ENCODE data around the gene SMPD1.
A peak's percentile ranks its signal among the peaks of the same experiment; 100 is the strongest.

The SMPD1 gene

DNA sequence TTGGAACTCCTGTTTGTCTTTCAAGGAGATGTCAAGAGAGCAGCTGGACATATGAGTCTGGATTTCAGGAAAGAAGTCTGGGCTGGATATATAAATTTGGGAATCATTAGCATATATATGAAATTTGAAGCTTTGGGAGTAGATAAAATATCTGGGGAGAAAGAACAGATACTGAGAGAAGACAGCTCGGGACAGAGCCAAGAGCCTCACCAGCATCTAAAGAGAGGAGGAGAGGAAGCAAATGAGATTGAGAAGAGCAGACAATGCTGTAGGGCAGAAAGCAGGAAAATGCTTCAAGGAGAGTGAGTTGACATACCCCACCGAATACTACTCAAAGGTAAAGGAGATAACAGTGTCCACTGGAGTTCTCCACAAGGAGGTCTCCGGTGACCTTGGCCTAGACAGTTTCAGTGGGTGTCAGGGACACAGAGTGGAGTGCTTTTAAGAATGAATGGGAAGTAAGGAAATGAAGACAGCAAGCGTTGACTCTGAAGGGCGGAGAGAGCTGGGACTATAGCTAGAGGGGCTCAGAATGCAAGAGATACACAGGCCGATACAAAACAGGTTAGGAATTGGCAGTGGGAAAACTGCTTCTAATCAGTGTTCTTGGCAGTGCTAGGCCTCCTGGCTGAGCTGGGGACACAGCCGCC, 27.8 kb downstream of the SMPD1 start:
- DNase-seq = no peak

DNA sequence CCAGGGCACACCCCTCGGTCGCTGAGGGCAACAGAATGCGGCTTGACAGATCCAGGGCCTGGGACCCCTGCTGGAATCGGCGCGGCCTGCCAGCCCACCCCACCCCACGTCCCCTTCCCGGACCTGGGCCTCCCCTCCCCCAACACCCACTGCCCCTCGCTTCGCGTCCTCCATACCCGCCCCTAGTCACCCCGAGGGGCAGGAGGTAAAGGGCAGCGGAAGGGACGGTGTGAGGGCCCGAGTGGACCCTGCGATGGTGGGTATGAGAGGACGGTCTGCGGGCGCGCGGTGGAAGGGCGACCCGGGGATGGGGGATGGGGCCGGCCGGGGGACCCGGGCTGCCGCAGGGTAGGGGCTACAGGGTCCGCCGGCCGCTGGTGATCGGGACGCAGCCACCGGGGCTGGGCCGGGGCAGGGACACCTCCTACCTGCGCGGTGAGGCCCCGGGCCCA, 28.3 kb downstream of the SMPD1 start:
- DNase-seq = no peak

DNA sequence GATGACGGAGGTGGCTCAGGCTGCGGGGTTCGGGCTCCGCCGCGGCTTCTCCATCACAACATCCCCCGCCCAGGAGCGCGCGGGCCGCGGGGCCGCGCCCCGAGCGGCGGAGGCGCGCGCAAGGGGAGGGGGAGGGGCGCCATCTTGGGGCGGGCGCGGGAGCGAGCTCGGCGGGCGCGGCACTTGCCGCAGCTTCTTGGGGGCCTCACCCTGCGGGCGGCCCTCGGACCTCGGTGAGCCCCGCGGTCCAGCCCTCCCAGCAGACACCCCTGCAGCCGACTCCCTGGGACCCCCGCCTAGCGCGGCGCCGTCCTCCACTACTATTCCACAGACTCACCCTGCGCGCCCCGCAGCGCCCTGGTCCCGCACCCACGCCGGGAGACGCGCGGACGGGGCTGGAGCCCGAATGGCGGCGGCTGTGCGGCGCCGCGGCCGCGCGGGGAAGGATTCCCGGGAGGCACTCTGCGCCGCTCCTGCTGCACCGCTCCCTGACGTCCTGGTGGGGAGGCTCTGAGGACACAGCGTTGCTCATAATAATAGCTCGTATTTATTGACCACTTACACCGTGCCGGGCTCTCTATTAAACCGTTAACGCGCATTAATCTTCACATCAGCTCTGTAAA, 28.8 kb downstream of the SMPD1 start, which contains the start of gene APBB1:
Gene APBB1, minus strand, starts transcription at position 86 of the 623 bp plus-strand sequence. CDS start 7,747 bp downstream, outside the sequence.
- DNase-seq = peak; percentile 6

DNA sequence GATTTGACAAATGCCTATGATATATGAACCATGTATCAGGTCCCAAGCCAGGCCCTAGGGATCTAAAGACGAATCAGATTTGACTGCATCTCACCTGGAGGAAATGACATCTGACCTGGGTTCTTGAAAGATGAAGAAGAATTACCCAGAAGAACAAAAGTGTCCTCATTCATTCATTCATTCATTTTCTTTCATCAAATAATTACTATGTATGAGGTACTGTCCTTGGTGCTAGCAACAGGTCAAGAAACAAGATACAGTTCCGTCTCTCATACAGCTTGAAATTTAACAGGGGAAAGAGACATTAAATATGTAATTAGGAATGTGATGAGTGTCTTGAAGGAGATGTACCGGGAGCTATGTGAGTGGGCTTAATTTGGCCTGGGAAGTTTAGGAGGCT, 30.4 kb downstream of the SMPD1 start:
- DNase-seq = no peak

DNA sequence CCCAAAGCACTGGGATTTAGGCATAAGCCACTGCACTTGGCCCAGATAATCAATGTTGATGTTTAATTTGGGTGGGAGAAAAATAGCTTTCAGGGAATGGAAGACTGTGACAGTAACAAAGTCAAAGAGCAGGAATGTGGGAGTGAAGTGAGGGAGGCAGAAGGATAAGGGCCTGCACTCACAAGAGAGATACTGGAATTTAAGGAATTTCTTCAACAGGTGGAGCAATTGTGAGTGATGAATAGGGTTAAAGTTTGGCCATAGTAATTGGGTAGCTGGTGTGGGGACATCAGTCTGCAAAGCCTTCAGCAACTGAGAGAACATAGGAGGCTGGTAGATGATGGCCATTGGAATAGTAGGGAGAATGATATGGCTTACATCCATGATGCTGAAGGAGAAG, 37.2 kb downstream of the SMPD1 start:
- DNase-seq = no peak

DNA sequence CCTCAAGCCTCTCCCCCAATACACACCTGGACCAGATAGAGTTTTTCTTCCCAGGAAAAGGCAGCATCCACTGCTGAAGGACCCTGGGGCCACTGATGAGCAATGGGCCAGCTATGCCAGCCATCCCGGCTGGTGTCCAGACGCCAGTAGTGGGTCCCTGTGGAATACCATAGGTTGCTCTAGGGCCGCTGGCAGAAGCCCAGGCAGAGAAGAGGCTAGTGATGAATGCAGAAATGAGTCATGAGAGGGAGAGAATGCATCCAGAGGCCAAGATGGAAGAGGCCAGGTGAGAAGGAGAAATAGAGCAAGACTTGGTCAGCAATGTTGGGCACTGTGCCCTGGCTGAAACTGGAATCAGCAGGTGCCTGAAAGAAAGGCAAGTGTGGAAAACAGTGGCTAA, 41.6 kb downstream of the SMPD1 start:
- no peak for DNase-seq

DNA sequence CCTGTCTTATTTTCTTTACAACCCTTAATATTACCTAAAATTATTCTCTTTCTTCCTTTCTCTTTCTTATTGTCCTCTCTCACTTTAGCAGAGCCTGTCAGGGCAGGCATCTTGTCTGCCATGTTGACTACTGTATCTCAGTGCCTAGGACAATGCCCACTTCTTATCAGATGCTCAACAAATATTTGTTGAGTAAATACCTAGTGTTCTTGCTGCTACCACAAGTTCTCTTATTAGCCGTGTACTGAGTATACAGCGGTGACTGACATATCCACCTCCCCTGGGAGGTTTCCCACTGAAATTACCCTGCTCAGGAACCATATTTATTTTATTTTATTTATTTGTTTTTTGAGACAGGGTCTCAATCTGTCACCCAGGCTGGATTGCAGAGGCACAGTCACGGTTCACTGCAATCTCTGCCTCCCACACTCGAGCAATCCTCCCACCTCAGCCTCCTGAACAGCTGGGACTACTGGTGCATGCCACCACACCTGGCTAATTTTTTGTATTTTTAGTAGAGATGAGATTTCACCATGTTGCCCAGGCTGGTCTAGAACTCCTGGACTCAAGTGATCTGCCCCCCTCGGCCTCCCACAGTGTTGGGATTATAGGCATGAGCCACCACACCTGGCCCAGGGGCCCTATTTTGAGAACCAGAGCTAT, 43.9 kb downstream of the SMPD1 start:
- DNase-seq = peak; percentile 1

DNA sequence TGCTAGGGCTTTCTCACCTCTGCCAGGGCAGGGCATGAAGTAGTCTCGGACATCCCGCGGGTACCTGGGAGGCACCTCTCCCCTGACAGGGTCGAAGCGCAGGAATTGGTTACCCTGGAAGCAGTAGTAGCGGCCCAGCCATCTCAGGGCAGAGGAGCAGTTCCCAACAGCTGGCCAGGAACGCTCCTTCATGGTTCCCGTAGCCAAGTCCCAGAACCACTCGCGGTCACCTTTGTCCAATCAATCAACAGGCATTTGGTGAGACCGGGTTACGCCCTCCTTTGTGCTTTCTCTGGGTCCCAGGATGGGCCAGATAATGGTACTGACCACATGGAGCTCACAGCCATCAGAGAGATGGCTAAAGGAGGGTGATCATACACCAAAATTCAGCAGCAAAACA, 47.1 kb downstream of the SMPD1 start:
- no peak for DNase-seq

DNA sequence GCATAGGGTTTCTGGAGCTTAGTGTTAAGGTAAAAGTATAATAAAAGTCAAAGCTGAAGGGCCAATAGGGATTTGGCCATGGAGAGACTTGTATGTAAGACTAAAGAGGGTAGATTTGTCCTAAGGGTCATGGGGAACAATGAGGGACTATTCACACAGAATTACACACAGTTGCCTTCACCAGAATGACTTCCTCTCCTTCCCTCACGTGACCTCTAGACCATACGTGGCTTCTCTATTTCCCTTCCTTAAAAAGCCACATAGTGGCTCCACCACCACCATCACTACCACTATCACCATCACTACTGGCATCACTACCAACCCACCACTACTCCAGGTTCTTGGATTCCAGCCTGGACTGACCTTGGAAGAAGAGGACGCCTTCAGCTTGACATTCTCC, 47.7 kb downstream of the SMPD1 start:
- no peak for DNase-seq

DNA sequence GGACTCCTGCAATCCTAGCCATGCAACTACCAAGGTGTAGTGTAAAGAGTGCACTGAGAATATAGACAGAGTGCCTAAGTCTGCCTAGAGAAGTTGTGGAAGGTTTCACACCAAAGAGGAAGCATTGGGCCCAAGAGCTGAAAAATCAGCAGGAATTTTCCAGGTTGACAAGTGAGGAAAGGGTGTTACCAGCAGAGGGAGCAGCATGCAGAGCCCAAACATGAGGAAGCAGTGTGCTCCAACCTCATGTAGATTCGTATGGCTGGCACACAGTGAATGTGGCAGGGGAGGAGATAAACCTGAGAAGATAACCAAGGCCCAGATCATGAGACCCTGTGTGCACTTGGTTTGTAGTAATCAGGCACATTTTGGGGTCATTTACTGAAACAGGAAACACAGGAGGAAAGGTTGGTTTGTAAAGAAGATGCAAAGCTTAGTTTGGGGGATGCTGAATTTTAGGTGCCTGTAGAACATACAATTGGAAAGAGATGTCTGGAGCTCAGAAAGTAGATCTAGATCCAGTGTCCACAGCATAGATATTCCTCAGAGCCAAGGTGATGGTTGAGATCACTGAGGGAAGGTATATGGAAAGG, 48.8 kb downstream of the SMPD1 start:
- DNase-seq = peak; percentile 16

DNA sequence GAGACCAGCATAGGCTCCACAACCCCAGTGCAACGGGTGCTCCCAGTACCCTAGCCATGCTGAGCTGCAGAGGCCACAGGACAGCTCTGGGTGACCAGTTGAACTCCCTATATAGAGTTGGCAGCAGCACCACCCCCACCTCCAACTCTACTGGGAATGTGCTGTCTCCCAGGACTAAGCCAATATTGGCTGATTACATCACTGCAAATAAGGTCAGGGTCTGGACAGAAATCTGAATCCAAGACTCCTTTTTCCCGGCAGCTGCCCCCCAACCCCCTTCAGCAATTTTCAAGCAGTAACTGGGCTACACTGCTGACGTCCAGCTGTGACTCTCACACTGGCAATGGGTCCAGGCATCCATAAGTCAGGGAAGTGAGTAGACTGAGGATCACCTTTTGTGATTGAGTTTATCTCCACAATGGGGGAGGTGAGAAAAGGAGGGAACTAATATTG, 50.7 kb downstream of the SMPD1 start, which contains the start of gene HPX:
Gene HPX, minus strand, starts transcription at position 82 of the 453 bp plus-strand sequence. Its CDS starts 24 bp downstream, at position 58.
- no peak for DNase-seq

DNA sequence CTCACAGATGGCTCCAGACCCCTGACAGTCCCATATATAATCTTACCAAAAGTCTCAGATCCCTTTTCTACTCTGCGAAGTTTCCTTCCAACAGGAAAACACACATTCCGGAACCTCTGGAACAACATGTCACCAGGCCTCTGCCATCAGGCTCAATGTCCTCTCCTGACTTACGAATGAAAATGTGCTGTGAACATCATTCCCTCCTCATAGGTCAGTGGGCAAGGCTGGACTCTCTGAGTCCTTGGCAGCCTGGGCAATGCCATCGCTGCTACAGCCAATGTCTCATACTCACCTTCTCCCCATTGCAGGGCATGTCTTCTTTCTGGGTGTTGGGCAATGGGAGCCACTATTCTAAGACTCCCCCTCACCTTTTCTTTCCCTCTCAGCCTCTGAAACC, 52.2 kb downstream of the SMPD1 start:
- DNase-seq = no peak

DNA sequence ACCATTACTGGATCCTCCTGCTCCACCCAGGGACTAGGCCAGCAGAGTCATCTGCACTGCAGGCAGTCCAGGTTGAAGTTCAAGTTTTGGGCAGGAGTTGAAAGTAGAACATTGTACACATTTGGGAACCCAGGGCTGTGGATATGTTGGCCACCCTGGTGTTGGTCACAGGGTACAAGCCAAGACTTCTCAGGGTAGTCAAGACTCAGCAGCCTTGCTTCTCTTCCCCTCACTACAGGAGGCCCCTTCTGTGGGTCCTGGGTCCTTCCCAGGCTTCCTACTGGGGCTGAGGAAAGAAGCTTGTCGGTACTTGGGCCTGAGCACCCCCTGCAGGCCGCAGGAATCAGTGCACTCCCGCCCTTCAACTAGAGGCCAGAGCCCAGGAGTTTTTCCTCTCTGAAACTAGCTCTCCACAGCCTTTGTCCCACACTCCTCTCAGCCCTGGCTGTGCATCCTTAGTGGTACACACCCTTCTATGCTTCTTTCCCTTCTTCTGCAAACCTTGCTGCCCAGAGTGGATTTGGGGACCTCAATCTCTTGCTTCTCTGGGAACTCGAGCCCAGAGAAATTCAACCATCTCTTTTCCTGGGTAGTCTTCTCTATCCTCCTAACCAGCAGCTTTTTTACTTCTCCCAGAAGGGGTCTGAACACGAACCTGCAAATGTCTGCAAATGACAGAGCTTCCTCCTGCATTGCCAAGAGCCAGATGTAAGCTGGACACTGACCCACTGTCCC, 53.2 kb downstream of the SMPD1 start:
- DNase-seq = peak; percentile 44
